Smooth muscle cell (in vitro differentiated cells): ENCODE measurements around the gene MSTO1. TPM values are rescaled to one million over a fixed set of nuclear protein-coding genes. Genes with fewer than 3 reads are reported as not detected.
"Not testable (repeated sequence)": the region's sequence is repeated elsewhere in the genome, so short reads cannot be mapped to it uniquely, and the experiment has no call there.

Source experiments
- DNase-seq: peaks from one replicate; lab custom pipeline; 2025; ENCODE audit not compliant: unreplicated experiment; lab: John Stamatoyannopoulos, UW
- H2AFZ ChIP-seq: fragments of 200-600 bp; sonication (generic); 2 replicates; pipeline ENCODE4 v1.6.0; 2016; ENCODE audit warnings: antibody characterized with exemption, low read depth, mild to moderate bottlenecking
- H3F3A ChIP-seq: fragments of 200-600 bp; sonication (generic); 2 replicates; pipeline ENCODE4 v1.6.0; 2017; ENCODE audit warnings: antibody characterized with exemption, low read depth
- H3K27ac ChIP-seq: fragments of 200-600 bp; sonication (generic); 2 replicates; pipeline ENCODE4 v1.5.1; 2016; ENCODE audit warnings: low read depth, mild to moderate bottlenecking
- H3K27me3 ChIP-seq: fragments of 200-600 bp; sonication (generic); 2 replicates; pipeline ENCODE4 v1.6.1; 2016; ENCODE audit warnings: low read depth, mild to moderate bottlenecking
- H3K36me3 ChIP-seq: fragments of 200-600 bp; sonication (generic); 2 replicates; pipeline ENCODE4 v1.5.1; 2016; ENCODE audit warnings: low read depth
- H3K4me1 ChIP-seq: fragments of 200-600 bp; sonication (generic); 2 replicates; pipeline ENCODE4 v1.5.1; 2016; ENCODE audit warnings: low read depth
- H3K4me2 ChIP-seq: fragments of 200-600 bp; sonication (generic); 2 replicates; pipeline ENCODE4 v1.6.0; 2016; ENCODE audit warnings: mild to moderate bottlenecking
- H3K4me3 ChIP-seq: fragments of 200-600 bp; sonication (generic); 2 replicates; pipeline ENCODE4 v1.5.1; 2016; ENCODE audit warnings: mild to moderate bottlenecking
- H3K79me2 ChIP-seq: fragments of 200-600 bp; sonication (generic); 2 replicates; pipeline ENCODE4 v1.6.0; 2016; ENCODE audit warnings: low read depth, mild to moderate bottlenecking
- H3K9ac ChIP-seq: fragments of 200-600 bp; sonication (generic); 2 replicates; pipeline ENCODE4 v1.6.0; 2016; ENCODE audit warnings: low read depth
- H3K9me3 ChIP-seq: fragments of 200-600 bp; sonication (generic); replicated peaks from 2 replicates; pipeline ENCODE4 v1.5.1; 2016; ENCODE audit warnings: low read depth
- H4K20me1 ChIP-seq: fragments of 200-600 bp; sonication (generic); 2 replicates; pipeline ENCODE4 v1.6.0; 2016; ENCODE audit warnings: low read depth
- WGBS: methylation state at CpG from one replicate; pipeline ENCODE4 v1.1.7; 2016; ENCODE audit warnings: low lambda C conversion rate; 5-methylcytosine and 5-hydroxymethylcytosine counted together
- polyA plus RNA-seq: library from polyadenylated mRNA; unstranded; fragments of >200 nt; fragmentation: Nextera tagmentation; extraction: Ambion mirVana; gene quantifications from 2 replicates; pipeline ENCODE4 v1.2.1, GENCODE V29; 2016
- total RNA-seq: library from RNA; depleted of rRNA; stranded (reverse); fragments of >200 nt; gene quantifications from 2 replicates; pipeline ENCODE4 v1.2.3, GENCODE V29; 2014
- TF ChIP-seq, protein P1 (sequence below): fragments of 200-600 bp; sonication (generic); IDR thresholded peaks from 2 replicates; pipeline ENCODE4 v1.5.1; 2017; ENCODE audit warnings: borderline replicate concordance, mild to moderate bottlenecking, antibody characterized with exemption; ENCODE audit not compliant: insufficient read depth, poor library complexity, severe bottlenecking

Gene MSTO1
- total and polyA plus RNA-seq, 2 experiments from 2014 or later: 17.5 to 41.2 TPM

DNA sequence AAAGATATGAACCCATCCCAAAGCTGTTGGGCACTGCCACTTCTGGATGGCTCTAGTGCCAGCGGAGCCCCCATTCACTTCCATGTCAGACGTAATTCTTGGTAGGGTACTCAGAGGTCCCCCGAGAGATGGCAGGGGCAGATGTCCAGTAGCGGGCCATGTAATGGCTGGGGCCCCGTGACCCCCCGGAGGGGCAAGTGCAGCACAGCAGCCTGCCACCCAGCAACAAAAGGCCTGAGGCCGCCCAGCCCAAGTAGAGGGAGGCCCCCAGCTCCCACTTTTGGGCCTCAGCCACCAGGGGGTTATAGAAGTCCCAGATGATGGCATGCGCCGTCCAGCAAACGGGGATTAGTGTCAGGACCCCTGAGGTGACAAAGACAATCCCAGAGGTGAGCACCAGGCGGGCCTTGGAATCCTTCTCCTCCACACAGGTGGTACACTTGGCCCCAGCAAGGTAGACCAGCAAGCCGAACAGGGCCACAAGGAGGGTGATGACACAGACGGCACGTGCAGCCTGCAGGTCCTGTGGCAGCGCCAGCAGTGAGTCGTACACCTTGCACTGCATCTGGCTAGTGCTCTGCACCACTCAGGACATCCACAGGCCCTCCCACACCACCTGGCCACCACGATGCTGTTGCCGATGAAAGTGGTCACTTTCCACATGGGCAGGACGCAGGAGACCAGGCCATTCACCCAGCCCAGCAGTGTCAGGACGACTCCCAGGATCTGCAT, 19.3 kb upstream of the MSTO1 start:
- not testable (repeated sequence) for H3K27me3 ChIP-seq, H4K20me1 ChIP-seq, H3K4me2 ChIP-seq, H3K27ac ChIP-seq, H3K9me3 ChIP-seq, H3K4me1 ChIP-seq, H3F3A ChIP-seq, H3K4me3 ChIP-seq, H2AFZ ChIP-seq, H3K36me3 ChIP-seq, H3K9ac ChIP-seq, DNase-seq, H3K79me2 ChIP-seq
- WGBS: 95% methylated on average over 20 of the region's 20 CpGs

DNA sequence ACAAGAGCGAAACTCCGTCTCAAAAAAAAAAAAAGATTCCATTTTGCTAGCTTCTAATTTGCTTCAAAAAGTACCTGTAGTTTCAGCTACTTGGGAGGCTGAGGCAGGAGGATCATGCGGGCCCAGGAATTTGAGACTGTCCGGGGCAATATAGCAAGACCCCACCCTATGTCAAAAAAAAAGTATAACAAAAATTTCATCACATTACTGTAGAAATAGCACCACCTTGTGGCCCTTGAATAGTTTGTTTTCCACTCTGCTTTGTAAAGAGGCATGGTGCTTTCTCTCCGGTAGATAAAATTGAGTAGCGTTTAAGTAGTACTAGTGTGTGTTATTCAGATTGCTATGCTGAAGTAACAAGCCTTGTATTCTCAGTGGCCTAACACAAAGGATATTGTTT, 18.2 kb upstream of the MSTO1 start:
- no peak overlapping the region for H2AFZ ChIP-seq
- no peaks in the 10 kb centered on the region for H3F3A ChIP-seq
- H3K9me3 ChIP-seq: no peaks in the 10 kb centered on the region
- TF ChIP-seq, protein P1, sequence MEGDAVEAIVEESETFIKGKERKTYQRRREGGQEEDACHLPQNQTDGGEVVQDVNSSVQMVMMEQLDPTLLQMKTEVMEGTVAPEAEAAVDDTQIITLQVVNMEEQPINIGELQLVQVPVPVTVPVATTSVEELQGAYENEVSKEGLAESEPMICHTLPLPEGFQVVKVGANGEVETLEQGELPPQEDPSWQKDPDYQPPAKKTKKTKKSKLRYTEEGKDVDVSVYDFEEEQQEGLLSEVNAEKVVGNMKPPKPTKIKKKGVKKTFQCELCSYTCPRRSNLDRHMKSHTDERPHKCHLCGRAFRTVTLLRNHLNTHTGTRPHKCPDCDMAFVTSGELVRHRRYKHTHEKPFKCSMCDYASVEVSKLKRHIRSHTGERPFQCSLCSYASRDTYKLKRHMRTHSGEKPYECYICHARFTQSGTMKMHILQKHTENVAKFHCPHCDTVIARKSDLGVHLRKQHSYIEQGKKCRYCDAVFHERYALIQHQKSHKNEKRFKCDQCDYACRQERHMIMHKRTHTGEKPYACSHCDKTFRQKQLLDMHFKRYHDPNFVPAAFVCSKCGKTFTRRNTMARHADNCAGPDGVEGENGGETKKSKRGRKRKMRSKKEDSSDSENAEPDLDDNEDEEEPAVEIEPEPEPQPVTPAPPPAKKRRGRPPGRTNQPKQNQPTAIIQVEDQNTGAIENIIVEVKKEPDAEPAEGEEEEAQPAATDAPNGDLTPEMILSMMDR: peak; percentile 70
- no peaks in the 10 kb centered on the region for H4K20me1 ChIP-seq
- no peaks in the 10 kb centered on the region for H3K79me2 ChIP-seq
- H3K27ac ChIP-seq: no peak overlapping the region
- WGBS: 56% methylated on average over 6 of the region's 6 CpGs
- H3K27me3 ChIP-seq: no peaks in the 10 kb centered on the region
- H3K36me3 ChIP-seq: no peaks in the 10 kb centered on the region
- no peaks in the 10 kb centered on the region for H3K4me1 ChIP-seq
- H3K4me2 ChIP-seq: no peak overlapping the region
- H3K9ac ChIP-seq: no peak overlapping the region
- DNase-seq: no peak
- no peak overlapping the region for H3K4me3 ChIP-seq

DNA sequence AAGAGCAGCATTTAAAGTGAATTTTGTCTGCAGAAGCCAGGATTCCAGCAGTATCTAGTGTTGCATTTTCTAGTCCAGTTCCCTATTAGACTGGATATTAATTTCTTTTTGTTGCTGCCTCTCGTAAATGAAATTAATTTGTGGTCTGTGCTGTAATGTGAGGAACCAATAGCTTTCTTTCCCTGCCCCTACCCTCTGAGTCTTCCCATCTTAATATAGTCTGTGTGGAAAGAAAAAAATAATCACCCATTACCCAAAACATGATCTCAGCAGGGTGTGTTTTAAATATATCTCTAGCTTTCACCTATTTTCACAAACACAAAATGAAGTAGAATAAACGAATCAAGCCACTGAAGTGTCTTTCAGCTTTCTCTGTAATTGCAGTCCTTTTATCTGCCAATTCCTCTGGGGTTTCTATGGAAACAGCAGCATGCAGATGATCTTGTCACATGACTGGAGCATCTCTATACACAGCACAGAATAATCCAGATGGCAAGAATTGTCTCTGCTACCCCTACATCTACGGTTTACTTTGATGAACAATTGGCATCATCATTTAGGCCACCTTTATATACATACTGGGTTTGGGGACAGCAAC, 14.0 kb upstream of the MSTO1 start:
- H3K36me3 ChIP-seq, H3K79me2 ChIP-seq, H3K4me2 ChIP-seq, H3K27ac ChIP-seq, H2AFZ ChIP-seq, DNase-seq, H3K27me3 ChIP-seq, H3K4me3 ChIP-seq, H3K9me3 ChIP-seq, H3F3A ChIP-seq, H3K9ac ChIP-seq, H4K20me1 ChIP-seq, H3K4me1 ChIP-seq: not testable (repeated sequence)
- 88% methylated on average over 3 of the region's 3 CpGs for WGBS

DNA sequence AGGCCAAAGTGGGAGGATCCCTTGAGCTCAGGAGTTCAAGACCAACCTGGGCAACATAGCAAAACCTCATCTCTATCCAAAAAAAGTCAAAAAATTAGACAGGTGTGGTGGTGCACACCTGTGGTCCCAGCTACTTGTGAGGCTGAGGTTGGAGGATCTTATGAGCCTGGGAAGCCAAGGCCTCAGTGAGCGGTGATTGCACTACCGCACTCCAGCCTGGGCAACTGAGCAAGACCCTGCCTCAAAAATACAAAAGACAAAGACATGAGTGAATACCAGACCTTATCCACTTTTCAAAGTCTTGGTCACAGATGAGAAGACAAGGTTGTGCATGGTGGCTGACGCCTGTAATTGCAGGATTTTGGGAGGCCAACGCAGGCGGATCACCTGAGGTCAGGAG, 13.2 kb upstream of the MSTO1 start:
- no peaks in the 10 kb centered on the region for H3K36me3 ChIP-seq
- WGBS: 96% methylated on average over 5 of the region's 5 CpGs
- no peaks in the 10 kb centered on the region for H3K79me2 ChIP-seq
- H3K9me3 ChIP-seq: no peaks in the 10 kb centered on the region
- no peak overlapping the region for H3K4me3 ChIP-seq
- no peaks in the 10 kb centered on the region for H3K27me3 ChIP-seq
- no peak overlapping the region for H3K4me2 ChIP-seq
- H3F3A ChIP-seq: peaks cover 8% of the 10 kb centered on the region
- no peak for DNase-seq
- H3K27ac ChIP-seq: no peak overlapping the region
- H3K4me1 ChIP-seq: peaks cover 6% of the 10 kb centered on the region
- TF ChIP-seq, protein P1: no peak
- no peak overlapping the region for H3K9ac ChIP-seq
- no peaks in the 10 kb centered on the region for H4K20me1 ChIP-seq
- H2AFZ ChIP-seq: no peak overlapping the region
